Cardiac muscle cell (in vitro differentiated cells and primary cell): Measurements from ENCODE around the gene PACSIN3. TPM values are rescaled to one million over a fixed set of nuclear protein-coding genes. Genes with fewer than 3 reads are reported as not detected.
A peak's percentile ranks its signal among the peaks of the same experiment; 100 is the strongest.

Experiments
- DNase-seq, 2 donors: peaks; one replicate each; pipeline versions ENCODE4 v3.0.0 to v3.0.0-alpha.2; 2010 to 2017; ENCODE audit warnings: low read depth in 1 of 2, low spot score in 1 of 2
- H3K27ac ChIP-seq: fragments of 200-600 bp; sonication (generic); 2 replicates; pipeline ENCODE4 v1.5.1; 2016
- H3K27me3 ChIP-seq: fragments of 200-600 bp; sonication (generic); 2 replicates; pipeline ENCODE4 v1.6.0; 2016; ENCODE audit warnings: control low read depth
- H3K36me3 ChIP-seq: fragments of 200-600 bp; sonication (generic); 2 replicates; pipeline ENCODE4 v1.5.1; 2016; ENCODE audit warnings: control low read depth
- H3K4me1 ChIP-seq: fragments of 200-600 bp; sonication (generic); 2 replicates; pipeline ENCODE4 v1.8.1; 2017; ENCODE audit warnings: low read depth, mild to moderate bottlenecking, mixed run types
- H3K4me3 ChIP-seq: fragments of 200-600 bp; sonication (generic); 2 replicates; pipeline ENCODE4 v1.5.1; 2016; ENCODE audit warnings: mild to moderate bottlenecking
- H3K9me3 ChIP-seq: fragments of 200-600 bp; sonication (generic); 2 replicates; pipeline ENCODE4 v1.5.1; 2017; ENCODE audit warnings: low read depth, mild to moderate bottlenecking, control low read depth
- polyA plus RNA-seq: library from polyadenylated mRNA; unstranded; fragments of >200 nt; fragmentation: Nextera tagmentation; extraction: Ambion mirVana; gene quantifications from 2 replicates; pipeline ENCODE4 v1.2.1, GENCODE V29; 2016
- total RNA-seq: library from RNA; depleted of rRNA; stranded (reverse); fragments of >200 nt; gene quantifications from 2 replicates; pipeline ENCODE4 v1.2.3, GENCODE V29; 2016
- TF ChIP-seq, protein P1 (sequence below): IDR thresholded peaks from 2 replicates; pipeline ENCODE4 v1.5.1; 2012; ENCODE audit warnings: low read depth, mild to moderate bottlenecking, low read length

The PACSIN3 gene
- total and polyA plus RNA-seq, 2 experiments from 2014 or later, result 79.8 to 113 TPM

DNA sequence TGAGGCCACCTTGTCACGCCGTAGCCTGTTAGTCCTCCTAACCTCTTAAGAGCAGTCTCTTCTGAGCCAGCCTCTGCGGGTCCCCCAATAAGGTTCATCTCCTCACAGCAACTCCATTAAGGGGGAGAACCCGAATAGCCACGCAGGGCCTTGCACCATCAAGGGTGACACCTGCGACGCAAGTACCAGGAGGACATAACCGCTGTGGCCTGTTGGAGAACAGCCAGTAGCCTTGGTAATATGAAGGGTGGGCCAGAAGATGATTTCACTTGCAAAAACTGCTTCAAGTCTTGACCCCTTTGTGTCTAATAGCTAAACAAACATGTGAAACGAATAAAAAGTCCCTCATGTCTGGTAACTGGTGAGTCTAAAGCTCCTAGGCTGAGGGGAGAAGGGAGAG, 24.3 kb downstream of the PACSIN3 start:
- peak overlapping the region; percentile 38 for H3K27ac ChIP-seq
- TF ChIP-seq, protein P1, sequence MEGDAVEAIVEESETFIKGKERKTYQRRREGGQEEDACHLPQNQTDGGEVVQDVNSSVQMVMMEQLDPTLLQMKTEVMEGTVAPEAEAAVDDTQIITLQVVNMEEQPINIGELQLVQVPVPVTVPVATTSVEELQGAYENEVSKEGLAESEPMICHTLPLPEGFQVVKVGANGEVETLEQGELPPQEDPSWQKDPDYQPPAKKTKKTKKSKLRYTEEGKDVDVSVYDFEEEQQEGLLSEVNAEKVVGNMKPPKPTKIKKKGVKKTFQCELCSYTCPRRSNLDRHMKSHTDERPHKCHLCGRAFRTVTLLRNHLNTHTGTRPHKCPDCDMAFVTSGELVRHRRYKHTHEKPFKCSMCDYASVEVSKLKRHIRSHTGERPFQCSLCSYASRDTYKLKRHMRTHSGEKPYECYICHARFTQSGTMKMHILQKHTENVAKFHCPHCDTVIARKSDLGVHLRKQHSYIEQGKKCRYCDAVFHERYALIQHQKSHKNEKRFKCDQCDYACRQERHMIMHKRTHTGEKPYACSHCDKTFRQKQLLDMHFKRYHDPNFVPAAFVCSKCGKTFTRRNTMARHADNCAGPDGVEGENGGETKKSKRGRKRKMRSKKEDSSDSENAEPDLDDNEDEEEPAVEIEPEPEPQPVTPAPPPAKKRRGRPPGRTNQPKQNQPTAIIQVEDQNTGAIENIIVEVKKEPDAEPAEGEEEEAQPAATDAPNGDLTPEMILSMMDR, result no peak
- H3K4me1 ChIP-seq, result no peaks in the 10 kb centered on the region
- no peaks in the 10 kb centered on the region for H3K27me3 ChIP-seq
- peaks cover 20% of the 10 kb centered on the region for H3K36me3 ChIP-seq
- no peak overlapping the region for H3K4me3 ChIP-seq
- DNase-seq, result no peak
- H3K9me3 ChIP-seq, result no peaks in the 10 kb centered on the region

DNA sequence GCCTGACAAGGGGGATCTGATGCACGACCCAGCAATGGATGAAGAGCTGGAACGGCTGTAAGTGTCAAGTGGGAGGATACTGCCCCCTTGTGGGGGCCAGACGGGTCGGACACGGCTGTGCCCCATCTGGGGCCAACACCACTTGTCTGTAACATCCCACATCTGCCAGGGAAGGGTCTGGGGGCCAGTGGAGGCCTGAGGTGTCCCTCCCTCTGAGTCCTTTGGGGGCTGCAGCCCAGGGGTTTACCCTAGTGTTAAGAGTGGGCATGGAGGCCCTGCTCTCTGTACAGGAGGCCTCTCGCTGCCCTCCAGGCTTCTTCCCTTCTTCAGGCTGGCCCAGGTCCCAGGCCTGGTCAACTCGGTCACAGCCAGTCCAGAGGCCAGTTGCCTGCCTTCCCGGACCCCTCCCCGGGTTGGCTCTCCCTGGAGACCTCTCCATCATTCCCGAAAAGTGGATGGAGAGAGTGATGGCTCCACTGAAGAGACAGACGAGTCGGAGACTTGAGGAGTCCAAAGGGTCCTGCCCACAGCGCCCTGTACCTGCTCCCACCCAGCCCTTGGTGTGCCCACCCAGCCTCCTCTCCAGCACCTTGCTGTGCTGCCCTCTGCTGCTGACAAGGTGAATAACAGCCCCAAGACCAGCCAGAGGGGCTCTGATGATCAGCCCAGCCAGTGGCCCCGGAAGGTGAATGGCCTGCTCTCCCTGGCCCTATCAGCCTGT, 24.9 kb downstream of the PACSIN3 start:
- TF ChIP-seq, protein P1, result peak; percentile 83
- Histone ChIP-seq H3K36me3 (peaks cover 14% of the 10 kb centered on the region), H3K4me3 (no peak overlapping the region), H3K9me3 (no peaks in the 10 kb centered on the region), H3K27ac (peak overlapping the region; percentile 38), H3K27me3 (no peaks in the 10 kb centered on the region), H3K4me1 (no peaks in the 10 kb centered on the region)
- DNase-seq, result peak; percentile 64 to 80

DNA sequence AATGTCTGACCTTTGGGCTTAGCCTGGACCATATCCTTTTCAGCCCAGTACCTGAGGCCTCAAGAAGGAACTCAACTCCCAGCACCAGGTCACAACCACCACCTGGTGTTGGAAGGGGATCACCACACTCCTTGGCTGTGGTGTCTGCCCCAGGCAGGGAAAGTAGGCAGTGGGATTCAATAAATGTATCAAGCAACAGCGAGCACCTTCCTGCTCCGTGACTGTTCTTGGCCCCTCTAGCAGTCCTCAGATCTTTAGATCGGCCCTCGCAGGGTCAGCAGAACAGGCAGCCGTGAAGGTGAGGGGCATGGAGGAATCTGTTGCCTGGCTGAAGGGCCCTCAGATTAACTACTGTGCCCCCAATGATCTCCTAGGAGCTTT, 25.5 kb downstream of the PACSIN3 start:
- no peaks in the 10 kb centered on the region for H3K9me3 ChIP-seq
- TF ChIP-seq, protein P1, result no peak
- no peak overlapping the region for H3K4me3 ChIP-seq
- no peaks in the 10 kb centered on the region for H3K27me3 ChIP-seq
- no peak for DNase-seq
- peak overlapping the region; percentile 19 for H3K27ac ChIP-seq
- peaks cover 9% of the 10 kb centered on the region for H3K36me3 ChIP-seq
- H3K4me1 ChIP-seq, result no peaks in the 10 kb centered on the region

DNA sequence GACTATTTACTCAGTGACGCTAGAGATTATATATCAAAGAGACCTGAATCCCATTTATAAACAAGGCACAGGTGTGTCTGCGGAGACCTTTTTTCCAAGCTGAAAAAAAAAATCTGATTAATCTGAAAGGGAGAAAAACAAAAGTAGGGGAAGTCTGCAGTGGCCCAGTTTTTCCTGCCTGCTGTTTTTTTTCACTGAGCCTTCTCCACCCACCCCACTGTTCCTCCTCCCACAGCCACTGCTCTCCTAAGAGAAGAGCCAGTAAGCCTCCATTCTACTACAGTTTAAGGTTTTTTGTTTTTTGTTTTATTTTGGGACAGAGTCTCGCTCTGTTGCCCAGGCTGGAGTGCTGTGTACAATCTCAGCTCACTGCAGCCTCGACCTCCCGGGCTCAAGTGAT, 28.0 kb downstream of the PACSIN3 start:
- H3K27ac ChIP-seq, result no peak overlapping the region
- H3K27me3 ChIP-seq, result no peaks in the 10 kb centered on the region
- no peaks in the 10 kb centered on the region for H3K36me3 ChIP-seq
- TF ChIP-seq, protein P1, result no peak
- H3K4me1 ChIP-seq, result no peaks in the 10 kb centered on the region
- H3K9me3 ChIP-seq, result no peaks in the 10 kb centered on the region
- no peak for DNase-seq
- no peak overlapping the region for H3K4me3 ChIP-seq

DNA sequence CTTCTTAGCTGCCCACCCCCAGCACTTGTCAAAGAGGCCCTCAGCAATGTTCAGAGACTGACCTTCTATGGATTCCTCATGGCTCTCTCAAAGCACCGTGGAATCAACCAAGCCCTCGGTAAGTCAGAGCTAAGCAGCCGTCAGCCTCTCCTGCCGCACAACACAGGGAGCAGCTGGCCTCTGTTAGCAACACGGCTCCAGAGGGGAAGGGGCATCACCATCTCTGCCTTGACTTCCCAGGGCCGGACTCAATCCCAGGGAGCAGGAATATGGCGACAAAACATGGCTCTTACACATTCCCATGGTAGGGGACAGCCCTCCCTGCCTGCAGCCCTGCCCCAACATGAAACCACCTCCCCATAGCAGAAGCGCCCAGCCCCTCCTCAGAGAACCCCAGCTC, 28.4 kb downstream of the PACSIN3 start:
- no peak overlapping the region for H3K4me3 ChIP-seq

More for the DNA sequence above, 28.4 kb downstream of the PACSIN3 start:
- Histone ChIP-seq H3K4me1 (no peaks in the 10 kb centered on the region), H3K36me3 (no peaks in the 10 kb centered on the region), H3K27me3 (no peaks in the 10 kb centered on the region), H3K9me3 (no peaks in the 10 kb centered on the region), H3K27ac (no peak overlapping the region)
- no peak for DNase-seq
- TF ChIP-seq, protein P1, result no peak
